Gastrocnemius medialis (tissue), 4 donors: Measurements from ENCODE around the gene NCMAP. TPM values are rescaled to one million over a fixed set of nuclear protein-coding genes. Genes with fewer than 3 reads are reported as not detected.

ENCODE experiments used
- ATAC-seq, 2 donors: fragments of 150-250 bp; one replicate each; pipeline ENCODE4 v1.9.1; 2016
- DNase-seq, 2 donors: peaks; one replicate each; pipeline ENCODE4 v3.0.0-alpha.2; 2019
- H3K27ac ChIP-seq, 4 donors: fragments of 200-600 bp; sonication (generic); 1 replicate in 1 of 4; 2 replicates in 3 of 4; pipeline ENCODE4 v1.5.1; 2016 to 2018; ENCODE audit warnings: mild to moderate bottlenecking in 2 of 4, moderate library complexity in 1 of 4
- H3K27me3 ChIP-seq, 3 donors: fragments of 200-600 bp; sonication (generic) in 2 of 3; 1 replicate in 1 of 3; 2 replicates in 2 of 3; pipeline versions ENCODE4 v1.5.1 to v1.6.0; 2016 to 2019; ENCODE audit warnings: mild to moderate bottlenecking in 1 of 3, moderate library complexity in 1 of 3
- H3K36me3 ChIP-seq, 2 donors: fragments of 200-600 bp; sonication (generic) in 1 of 2; one replicate each; pipeline ENCODE4 v1.5.1; 2017 to 2018
- H3K4me1 ChIP-seq, 2 donors: fragments of 200-600 bp; sonication (generic) in 1 of 2; one replicate each; pipeline ENCODE4 v1.5.1; 2016 to 2017; ENCODE audit warnings: mild to moderate bottlenecking in 2 of 2
- H3K4me3 ChIP-seq, 4 donors: fragments of 200-600 bp; sonication (generic) in 3 of 4; 1 replicate in 1 of 4; 2 replicates in 3 of 4; pipeline ENCODE4 v1.5.1; 2016 to 2019; ENCODE audit warnings: mild to moderate bottlenecking in 2 of 4
- H3K9me3 ChIP-seq, 3 donors: fragments of 200-600 bp; sonication (generic) in 2 of 3; 1 replicate in 1 of 3; 2 replicates in 2 of 3; pipeline ENCODE4 v1.5.1; 2016 to 2019
- POLR2A ChIP-seq, 2 donors: fragments of 450-650 bp; IDR thresholded peaks; one replicate each; pipeline ENCODE4 v1.6.1; 2017; ENCODE audit warnings: antibody characterized with exemption in 2 of 2, mild to moderate bottlenecking in 2 of 2, moderate library complexity in 2 of 2
- in situ Hi-C, 4 donors: fragments of 200-750 bp; cut with MboI; loops; one replicate each; pipeline versions ENCODE4 v1.15.0 to v1.8.0; 2017; ENCODE audit warnings: low sequenced_read_pairs in 4 of 4
- intact Hi-C: fragments of 100-400 bp; cut with DNase I; formaldehyde crosslinking; loops from one replicate; pipeline ENCODE4 v1.15.1; 2023; ENCODE audit warnings: low total_unique reads
- total RNA-seq, 4 donors: library from RNA; depleted of rRNA; stranded (reverse); fragments of >200 nt; gene quantifications; one replicate each; pipeline versions ENCODE4 v1.1.0 to v1.2.3, GENCODE V29; 2016
- TF ChIP-seq, protein P1 (sequence below), 5 experiments: fragments of 450-650 bp in 3 of 5; fragments of 200-600 bp in 2 of 5; sonication (generic) in 2 of 5; IDR thresholded peaks in 4 of 5; conservative IDR thresholded peaks in 1 of 5; 1 replicate in 4 of 5; 2 replicates in 1 of 5; pipeline ENCODE4 v1.5.1; 2016 to 2019; ENCODE audit warnings: antibody characterized with exemption in 5 of 5, mild to moderate bottlenecking in 3 of 5, moderate library complexity in 3 of 5

The NCMAP gene
- total RNA-seq, 4 donors from 2014 or later: 0.09 TPM; not detected in 3

DNA sequence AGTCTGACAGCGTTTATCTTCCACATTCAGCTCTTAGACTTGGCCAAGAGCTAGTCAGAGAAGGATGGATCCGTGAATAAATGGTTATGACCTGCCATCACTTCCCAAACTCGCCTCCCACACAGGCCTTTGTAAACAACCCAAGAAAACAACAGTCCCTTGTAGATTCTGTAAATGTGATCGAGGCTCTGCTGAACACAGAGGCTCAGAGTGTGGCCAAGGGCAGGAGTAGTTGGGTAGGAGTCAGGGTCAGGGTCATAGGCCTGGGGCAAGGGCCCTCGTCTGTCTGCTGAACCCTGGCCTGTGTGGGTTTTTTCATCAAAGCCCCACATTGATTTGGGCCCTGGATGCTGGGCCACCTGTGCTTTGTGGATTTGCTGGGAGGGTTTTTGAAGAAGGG is 32.7 kb downstream of the NCMAP start:
- no peaks in the 10 kb centered on the region for H3K36me3 ChIP-seq
- intact Hi-C loops: no loop called here
- no peak overlapping the region for H3K4me3 ChIP-seq

DNA sequence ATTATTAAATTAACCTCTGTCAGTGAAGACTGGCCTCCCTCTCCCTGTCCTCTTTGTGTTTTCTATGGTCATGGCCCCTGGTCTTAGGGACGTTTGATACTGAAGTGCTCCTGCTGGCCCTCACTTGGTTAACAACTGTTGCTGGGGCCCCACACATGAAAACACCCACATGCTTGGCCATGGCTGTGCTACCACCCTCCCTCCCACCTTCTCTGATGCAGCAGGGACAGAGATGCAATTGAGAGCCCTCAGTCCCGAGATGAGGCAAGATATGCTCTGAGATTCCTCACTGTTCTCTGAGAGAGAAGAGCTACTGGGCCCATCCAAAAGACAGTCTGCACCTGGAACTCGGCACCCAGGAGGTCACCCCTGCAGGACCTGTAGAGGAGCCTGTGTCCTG is 33.3 kb downstream of the NCMAP start:
- Histone ChIP-seq H3K4me1 (peaks cover 0 to 4% of the 10 kb centered on the region in 2 donors), H3K9me3 (no peaks in the 10 kb centered on the region), H3K36me3 (no peaks in the 10 kb centered on the region), H3K4me3 (no peak overlapping the region), H3K27me3 (peaks cover 0 to 5% (median 0%) of the 10 kb centered on the region in 3 donors), H3K27ac (no peak overlapping the region)
- no peak for DNase-seq
- intact Hi-C loops: no loop called here
- in situ Hi-C loops: loop anchor here in 1 of 4 donors (25.0 kb wide), 1 partner anchor 377 kb away; no protein-coding TSS in a partner anchor
- TF ChIP-seq POLR2A (IDR thresholded peaks at IDR 0.05): no peak
- TF ChIP-seq, protein P1, sequence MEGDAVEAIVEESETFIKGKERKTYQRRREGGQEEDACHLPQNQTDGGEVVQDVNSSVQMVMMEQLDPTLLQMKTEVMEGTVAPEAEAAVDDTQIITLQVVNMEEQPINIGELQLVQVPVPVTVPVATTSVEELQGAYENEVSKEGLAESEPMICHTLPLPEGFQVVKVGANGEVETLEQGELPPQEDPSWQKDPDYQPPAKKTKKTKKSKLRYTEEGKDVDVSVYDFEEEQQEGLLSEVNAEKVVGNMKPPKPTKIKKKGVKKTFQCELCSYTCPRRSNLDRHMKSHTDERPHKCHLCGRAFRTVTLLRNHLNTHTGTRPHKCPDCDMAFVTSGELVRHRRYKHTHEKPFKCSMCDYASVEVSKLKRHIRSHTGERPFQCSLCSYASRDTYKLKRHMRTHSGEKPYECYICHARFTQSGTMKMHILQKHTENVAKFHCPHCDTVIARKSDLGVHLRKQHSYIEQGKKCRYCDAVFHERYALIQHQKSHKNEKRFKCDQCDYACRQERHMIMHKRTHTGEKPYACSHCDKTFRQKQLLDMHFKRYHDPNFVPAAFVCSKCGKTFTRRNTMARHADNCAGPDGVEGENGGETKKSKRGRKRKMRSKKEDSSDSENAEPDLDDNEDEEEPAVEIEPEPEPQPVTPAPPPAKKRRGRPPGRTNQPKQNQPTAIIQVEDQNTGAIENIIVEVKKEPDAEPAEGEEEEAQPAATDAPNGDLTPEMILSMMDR (IDR thresholded peaks at IDR 0.05 in 4 of 5, conservative IDR thresholded peaks at IDR 0.05 in 1 of 5): no peak
- no peak for ATAC-seq

More for the DNA sequence above, 32.7 kb downstream of the NCMAP start:
- no peak for ATAC-seq
- Histone ChIP-seq H3K4me1 (peaks cover 0 to 5% of the 10 kb centered on the region in 2 donors), H3K9me3 (no peaks in the 10 kb centered on the region), H3K27ac (no peak overlapping the region), H3K27me3 (peaks cover 0 to 5% (median 0%) of the 10 kb centered on the region in 3 donors)
- TF ChIP-seq, protein P1 (IDR thresholded peaks at IDR 0.05 in 4 of 5, conservative IDR thresholded peaks at IDR 0.05 in 1 of 5): no peak
- TF ChIP-seq POLR2A (IDR thresholded peaks at IDR 0.05): no peak
- in situ Hi-C loops: loop anchor here in 1 of 4 donors (25.0 kb wide), 1 partner anchor 376 kb away; no protein-coding TSS in a partner anchor
- DNase-seq: no peak

DNA sequence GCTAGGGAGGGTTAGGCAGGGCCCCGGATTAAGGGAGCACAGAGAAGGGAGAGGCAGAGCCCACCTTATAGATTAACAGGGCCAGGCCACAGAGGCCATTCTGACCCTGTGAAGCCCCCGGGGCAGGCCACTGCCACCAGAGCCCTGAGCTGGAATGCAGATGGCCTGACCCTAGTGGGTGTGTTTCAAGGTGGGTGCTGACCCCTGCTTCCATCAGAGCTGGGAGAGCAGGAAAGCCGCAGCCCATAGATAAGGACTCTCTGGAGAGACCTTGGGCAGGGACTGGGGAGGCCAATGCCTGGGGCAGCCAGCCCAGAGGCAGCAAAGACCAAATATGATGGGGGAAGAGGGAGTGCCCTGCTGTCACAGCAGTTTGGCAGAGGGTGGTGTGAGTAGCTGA is 35.9 kb downstream of the NCMAP start:
- no peak for TF ChIP-seq POLR2A (IDR thresholded peaks at IDR 0.05)
- TF ChIP-seq, protein P1 (IDR thresholded peaks at IDR 0.05 in 4 of 5, conservative IDR thresholded peaks at IDR 0.05 in 1 of 5): no peak
- H3K9me3 ChIP-seq: no peaks in the 10 kb centered on the region
- H3K4me1 ChIP-seq: no peaks in the 10 kb centered on the region
- H3K4me3 ChIP-seq: no peak overlapping the region
- no peak for DNase-seq
- intact Hi-C loops (no loop called here), in situ Hi-C loops (loop anchor here in 1 of 4 donors (25.0 kb wide), 1 partner anchor 379 kb away; no protein-coding TSS in a partner anchor)
- no peak overlapping the region for H3K27ac ChIP-seq
- peaks cover 0 to 7% (median 2%) of the 10 kb centered on the region in 3 donors for H3K27me3 ChIP-seq
- H3K36me3 ChIP-seq: no peaks in the 10 kb centered on the region
- ATAC-seq: no peak

DNA sequence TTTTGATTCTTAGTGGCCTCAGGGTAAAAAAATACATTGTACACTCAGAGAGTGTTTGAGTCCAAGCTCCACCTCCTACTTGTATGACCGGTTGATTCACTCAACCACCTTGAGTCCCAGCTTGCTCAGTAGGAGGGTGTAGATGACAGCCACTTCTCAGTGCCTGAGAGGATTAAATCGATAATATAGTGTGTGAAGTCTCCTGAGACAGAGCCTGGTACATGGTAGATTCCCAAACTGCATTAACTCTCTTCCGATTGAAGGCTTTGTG is 38.4 kb downstream of the NCMAP start:
- Histone ChIP-seq H3K27me3 (peaks cover 0 to 12% (median 2%) of the 10 kb centered on the region in 3 donors), H3K9me3 (no peaks in the 10 kb centered on the region), H3K27ac (no peak overlapping the region), H3K4me3 (no peak overlapping the region), H3K4me1 (no peaks in the 10 kb centered on the region), H3K36me3 (no peaks in the 10 kb centered on the region)
- TF ChIP-seq POLR2A (IDR thresholded peaks at IDR 0.05): no peak
- TF ChIP-seq, protein P1 (IDR thresholded peaks at IDR 0.05 in 4 of 5, conservative IDR thresholded peaks at IDR 0.05 in 1 of 5): no peak
- ATAC-seq (no peak), DNase-seq (no peak)
- intact Hi-C loops: no loop called here
- in situ Hi-C loops: loop anchor here in 1 of 4 donors (25.0 kb wide), 1 partner anchor 382 kb away; no protein-coding TSS in a partner anchor

DNA sequence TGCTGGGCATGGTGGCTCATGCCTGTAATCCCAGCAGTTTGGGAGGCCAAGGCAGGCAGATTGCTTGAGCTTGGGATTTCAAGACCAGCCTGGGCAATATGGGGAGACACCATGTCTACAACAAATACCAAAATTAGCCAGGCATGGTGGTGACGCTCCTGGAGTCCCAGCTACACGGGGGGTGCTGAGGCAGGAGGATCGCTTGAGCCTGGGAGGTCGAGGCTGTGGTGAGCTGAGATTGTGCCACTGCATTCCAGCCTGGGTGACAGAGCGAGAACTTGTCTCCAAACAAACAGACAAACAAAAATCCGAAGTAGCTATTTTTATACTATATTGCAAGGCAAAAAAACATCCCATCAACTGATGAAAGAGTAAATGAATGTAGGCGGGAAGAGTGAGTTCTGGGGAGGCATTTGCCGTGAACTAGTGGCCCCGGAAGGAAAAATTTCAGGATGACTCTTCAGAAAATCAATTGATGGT is 40.6 kb downstream of the NCMAP start:
- intact Hi-C loops (no loop called here), in situ Hi-C loops (loop anchor here in 1 of 4 donors (25.0 kb wide), 1 partner anchor 384 kb away; no protein-coding TSS in a partner anchor)
- peaks cover 0 to 12% (median 2%) of the 10 kb centered on the region in 3 donors for H3K27me3 ChIP-seq
- ATAC-seq (no peak), DNase-seq (no peak)
- H3K4me1 ChIP-seq: no peaks in the 10 kb centered on the region
- no peak overlapping the region for H3K4me3 ChIP-seq
- TF ChIP-seq, protein P1 (IDR thresholded peaks at IDR 0.05 in 4 of 5, conservative IDR thresholded peaks at IDR 0.05 in 1 of 5): no peak
- TF ChIP-seq POLR2A (IDR thresholded peaks at IDR 0.05): no peak
- H3K27ac ChIP-seq: no peak overlapping the region
- no peaks in the 10 kb centered on the region for H3K9me3 ChIP-seq
- H3K36me3 ChIP-seq: no peaks in the 10 kb centered on the region
